GM20000 (cell line): ENCODE data around the gene GABRD.

Experiments
- DNase-seq: peaks from one replicate; pipeline ENCODE4 v3.0.0; 2012; ENCODE audit warnings: low spot score
- CTCF ChIP-seq: IDR thresholded peaks from 2 replicates; pipeline ENCODE4 v1.5.1; 2012; ENCODE audit warnings: mild to moderate bottlenecking, control low read depth; ENCODE audit errors: extremely low read depth, missing control alignments

Gene GABRD

DNA sequence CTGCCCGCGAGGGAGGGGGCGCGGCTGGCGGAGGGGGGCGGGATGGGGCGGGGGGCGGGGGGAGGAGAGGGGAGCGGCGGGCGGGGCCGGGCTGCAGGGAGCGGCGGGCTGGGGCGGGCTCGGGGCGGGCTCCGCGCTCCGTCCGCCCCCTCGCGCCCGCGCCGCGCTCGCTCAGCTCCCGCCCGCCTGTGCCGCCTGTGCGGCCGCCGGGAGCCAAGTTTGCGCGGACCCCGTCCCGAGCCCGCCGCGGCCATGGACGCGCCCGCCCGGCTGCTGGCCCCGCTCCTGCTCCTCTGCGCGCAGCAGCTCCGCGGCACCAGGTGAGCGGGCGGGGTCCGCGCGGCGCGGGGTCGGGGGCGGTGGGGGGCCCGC lies at the start of gene GABRD:
GABRD (plus strand) TSS at position 174 of the 372 bp plus-strand sequence; CDS start at position 253, 79 bp downstream.
- no peak for DNase-seq
- TF ChIP-seq CTCF = no peak

DNA sequence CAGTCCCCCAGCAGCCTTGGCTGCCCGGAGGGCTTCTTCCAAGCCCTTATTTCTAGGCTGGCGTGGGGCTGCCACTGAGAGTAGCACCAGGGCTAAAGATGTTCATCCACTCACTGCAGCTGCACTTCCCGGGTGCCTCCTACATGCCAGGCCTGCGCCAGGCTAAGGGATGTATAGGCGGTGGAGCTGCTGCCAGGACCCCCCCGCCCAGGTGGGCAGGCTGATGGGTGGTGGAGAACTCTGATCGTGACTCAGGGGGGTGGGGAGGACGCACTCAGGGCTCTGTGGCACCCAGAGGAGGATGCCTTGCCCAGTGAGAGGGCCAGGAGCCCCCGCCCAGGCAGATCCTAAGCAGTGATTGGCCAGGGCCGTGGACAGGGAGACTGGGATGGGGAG lies 49.6 kb upstream of the GABRD start:
- no peak for DNase-seq
- TF ChIP-seq CTCF = no peak

- DNase-seq = no peak
- no peak for TF ChIP-seq CTCF
These were observed 49.0 kb upstream of the GABRD start for GRCh38 chr1:1969953-1970716.

DNA sequence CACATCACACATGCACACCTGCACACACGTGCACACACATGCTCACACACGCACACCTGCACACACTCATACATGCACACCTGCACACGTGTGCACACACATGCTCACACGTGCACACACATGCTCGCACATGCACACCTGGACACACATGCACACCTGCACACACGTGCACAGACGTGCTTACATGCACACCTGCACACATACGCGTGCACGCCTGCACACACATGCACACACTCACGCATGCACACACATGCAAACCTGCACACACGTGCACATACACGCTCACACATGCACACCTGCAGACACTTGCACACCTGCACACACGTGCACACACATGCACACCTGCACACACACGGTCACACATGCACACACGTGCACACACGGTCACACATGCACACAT lies 48.1 kb upstream of the GABRD start:
- no peak for DNase-seq
- no peak for TF ChIP-seq CTCF

DNA sequence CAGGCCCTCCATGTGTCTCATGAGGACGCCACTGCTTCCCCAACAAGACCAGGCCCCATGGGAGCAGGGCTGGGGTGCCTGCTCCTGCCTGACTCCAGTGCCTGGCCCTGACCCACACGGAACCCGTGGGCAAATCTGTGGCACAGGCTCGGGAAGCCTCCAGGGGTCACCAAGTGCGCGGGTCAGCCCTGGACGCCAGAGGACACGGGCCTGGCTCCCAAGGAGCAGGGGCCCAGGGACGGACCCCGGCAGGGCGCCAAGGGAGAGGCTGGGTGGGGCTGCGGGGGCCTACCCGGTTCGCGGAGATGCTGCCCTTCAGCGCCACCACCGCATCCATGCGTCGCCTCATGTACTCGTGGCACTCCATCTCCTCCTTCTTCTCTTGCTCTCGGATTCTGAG lies 47.5 kb upstream of the GABRD start:
- DNase-seq = no peak
- TF ChIP-seq CTCF = no peak

- no peak for DNase-seq
- TF ChIP-seq CTCF = no peak
These were observed 46.0 kb upstream of the GABRD start for GRCh38 chr1:1972976-1973715.
